Esophagus mucosa (tissue), 1 donor: Measurements from ENCODE around the gene C10orf105. TPM values are rescaled to one million over a fixed set of nuclear protein-coding genes. Genes with fewer than 3 reads are reported as not detected.
A peak's percentile ranks its signal among the peaks of the same experiment; 100 is the strongest.

Source experiments
- ATAC-seq: fragments of 200-7000 bp; cut with Tn5 transposase; one replicate; pipeline ENCODE4 v1.9.1; 2020
- total RNA-seq: library from RNA; stranded (reverse); gene quantifications from one replicate; pipeline ENCODE4 v1.2.4, GENCODE V29; 2023
- donor health status: DM: yes; HTN: yes; CAD: no.

C10orf105 gene
- total RNA-seq, 1 donor from 2014 or later = not detected

GRCh38 chr10:71715860-71716259 lies 3.7 kb downstream of the C10orf105 start:
- ATAC-seq = no peak

DNA sequence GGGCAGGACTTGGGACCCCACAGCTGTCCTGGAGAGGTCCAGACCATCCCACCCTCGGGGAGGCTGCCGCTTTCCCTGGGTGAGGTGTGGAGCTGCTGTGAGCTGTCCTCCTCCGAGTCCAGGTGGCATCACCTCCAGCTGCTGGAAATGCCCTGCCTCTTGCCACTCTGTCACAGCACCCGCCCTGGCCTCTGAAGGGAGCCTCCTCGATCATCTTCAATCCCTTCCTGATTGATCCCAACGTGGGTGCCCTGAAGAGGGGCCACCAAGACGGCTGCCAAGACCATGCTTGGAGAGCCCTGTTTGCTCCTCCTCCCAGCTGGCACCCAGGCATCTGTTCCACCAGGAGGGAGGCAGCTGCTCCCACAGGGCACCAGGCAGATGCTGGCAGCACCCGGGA lies 4.6 kb downstream of the C10orf105 start:
- ATAC-seq = no peak

DNA sequence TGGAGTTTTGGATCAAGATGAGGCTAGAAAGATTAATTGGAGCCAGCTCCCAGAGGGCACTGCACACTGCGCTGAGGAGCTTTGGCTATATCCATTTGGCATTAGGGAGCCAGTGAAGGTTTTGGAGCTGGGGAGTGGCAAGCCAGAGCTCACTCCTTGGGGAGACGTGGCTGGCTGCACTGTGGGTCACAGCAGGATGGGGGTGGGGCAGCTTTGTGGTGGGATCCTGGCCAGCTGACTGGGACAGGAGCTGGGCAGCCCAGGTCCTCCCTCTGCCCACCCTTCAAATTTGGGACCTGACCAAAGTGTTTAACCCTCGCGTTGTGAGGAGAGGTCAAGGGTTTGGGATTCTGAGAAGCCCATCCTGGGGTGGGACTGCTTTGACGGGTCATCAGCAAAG lies 5.0 kb downstream of the C10orf105 start:
- ATAC-seq = no peak

DNA sequence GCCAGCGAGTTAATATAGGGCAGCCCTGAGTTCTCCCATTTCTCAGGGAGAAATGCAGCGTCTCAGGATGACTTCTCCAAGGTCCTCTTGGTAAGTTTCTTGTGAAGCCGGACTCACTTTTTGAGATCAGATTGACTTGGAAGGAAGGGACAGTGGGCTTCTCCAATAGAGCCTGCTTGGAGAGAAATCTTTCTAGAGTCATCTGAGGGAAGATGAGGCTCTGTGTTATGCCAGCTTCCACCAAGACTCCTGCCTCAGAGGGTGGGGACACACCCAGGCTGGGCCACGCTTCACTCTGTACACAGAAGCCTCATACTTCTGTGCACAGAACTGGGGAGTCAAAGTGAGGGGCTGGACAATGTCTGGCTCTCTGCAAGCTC lies 5.6 kb downstream of the C10orf105 start:
- ATAC-seq = peak; percentile 32

DNA sequence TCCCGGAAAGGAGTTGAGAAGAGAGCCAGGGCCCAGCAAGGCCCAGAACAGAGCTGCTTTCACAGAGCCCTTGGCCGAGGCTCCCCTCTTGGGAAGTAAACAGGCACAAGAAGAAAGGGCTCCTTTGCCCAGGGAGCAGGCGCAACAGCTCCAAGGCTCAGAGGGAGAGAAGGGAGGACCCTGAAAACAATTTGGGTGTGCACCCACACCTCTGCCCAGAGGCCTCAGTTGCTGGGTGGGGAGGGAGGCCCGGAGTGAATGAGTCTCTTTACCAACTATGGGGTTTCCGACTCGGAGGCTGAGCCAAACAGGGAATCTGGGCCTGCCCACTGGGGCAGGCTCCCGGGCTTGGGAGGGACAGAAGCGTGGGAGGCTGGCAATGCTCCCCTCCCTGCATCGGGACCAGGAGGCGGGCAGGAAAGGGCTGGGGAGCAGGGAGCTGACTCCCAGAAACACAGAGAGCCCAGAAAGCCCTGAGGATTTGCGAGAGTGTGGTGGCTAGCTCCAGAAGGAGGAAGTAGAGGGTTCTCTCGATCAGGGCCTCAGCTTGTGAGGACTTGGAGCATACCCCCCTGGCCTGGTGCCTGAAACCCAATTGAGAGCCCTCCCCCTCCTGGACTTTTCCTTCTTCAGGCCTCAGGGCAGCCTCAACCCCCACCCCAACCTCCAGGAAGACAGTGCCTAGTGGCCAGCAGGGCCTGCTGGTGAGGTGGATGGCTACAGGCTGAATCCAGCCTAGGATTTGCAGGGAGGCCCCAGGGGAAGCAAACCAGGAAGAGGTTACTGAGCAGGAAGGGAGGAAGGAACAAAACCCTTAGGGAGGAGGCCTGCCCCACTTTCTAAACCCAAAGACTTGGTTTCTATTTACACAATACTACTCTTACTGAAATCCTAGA lies 6.2 kb downstream of the C10orf105 start:
- peak; percentile 86 for ATAC-seq

DNA sequence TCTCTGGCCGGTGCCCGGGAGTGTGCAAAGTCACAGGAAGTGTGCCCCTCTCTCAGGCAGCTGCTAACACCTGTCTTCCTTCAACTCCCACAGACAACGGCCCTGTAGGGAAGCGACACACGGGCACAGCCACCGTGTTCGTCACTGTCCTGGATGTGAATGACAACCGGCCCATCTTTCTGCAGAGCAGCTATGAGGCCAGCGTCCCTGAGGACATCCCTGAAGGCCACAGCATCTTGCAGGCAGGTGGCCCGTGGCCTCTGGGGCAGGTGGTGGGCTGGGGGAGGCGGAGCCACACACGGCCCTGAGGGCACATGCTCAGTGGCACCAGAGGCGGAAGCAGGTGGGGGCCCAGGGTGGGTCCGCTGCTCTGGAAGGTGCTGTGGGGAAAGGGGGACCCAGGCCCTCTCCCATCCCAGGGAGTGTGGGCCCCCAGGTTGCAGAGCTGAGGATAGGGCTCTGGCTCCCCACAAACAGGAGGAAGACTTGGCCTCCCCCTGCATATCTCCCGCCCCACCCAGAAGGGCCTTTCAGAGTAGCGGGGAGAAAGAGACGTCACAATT lies 6.9 kb downstream of the C10orf105 start:
- peak; percentile 0 for ATAC-seq

DNA sequence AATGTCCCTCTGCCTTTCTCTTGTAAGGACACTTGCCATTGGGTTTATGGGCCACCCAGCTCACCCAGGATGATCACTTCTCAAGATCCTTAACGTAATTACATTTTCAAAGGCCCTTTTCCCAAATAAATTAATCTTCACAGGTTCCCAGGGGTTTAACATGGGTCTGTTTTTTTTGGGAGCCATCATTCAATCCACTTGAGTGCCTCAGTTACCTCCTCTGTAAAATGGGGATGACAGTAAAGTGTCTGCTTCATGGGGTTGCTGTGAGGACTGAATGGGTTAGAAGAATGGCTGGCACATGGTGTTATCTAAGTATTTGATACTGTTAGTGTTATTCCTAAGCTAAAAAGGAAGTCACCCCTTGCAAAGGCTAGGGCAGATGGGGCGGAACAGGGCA lies 7.4 kb downstream of the C10orf105 start:
- no peak for ATAC-seq

- ATAC-seq = no peak
These were observed 8.4 kb downstream of the C10orf105 start for GRCh38 chr10:71711052-71711623.

DNA sequence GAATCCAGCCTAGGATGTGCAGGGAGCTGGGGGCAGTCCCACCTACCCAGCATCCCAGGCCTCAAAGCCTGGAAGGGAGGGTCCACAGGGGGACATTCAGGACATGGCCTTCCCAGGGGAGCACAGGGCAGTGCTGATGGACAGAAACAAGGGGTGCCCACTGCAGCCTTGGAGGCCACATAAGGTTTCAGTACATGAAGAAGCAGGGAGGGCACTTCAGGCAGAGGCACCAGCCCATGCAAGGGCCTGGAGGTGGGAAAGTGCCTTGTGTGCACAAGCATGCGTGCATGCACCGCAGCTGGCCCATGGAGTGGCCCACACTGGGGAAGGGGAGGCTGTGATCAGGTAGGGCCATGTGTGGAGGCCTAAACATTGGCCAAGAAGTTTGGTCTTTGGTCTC lies 9.1 kb downstream of the C10orf105 start:
- no peak for ATAC-seq

DNA sequence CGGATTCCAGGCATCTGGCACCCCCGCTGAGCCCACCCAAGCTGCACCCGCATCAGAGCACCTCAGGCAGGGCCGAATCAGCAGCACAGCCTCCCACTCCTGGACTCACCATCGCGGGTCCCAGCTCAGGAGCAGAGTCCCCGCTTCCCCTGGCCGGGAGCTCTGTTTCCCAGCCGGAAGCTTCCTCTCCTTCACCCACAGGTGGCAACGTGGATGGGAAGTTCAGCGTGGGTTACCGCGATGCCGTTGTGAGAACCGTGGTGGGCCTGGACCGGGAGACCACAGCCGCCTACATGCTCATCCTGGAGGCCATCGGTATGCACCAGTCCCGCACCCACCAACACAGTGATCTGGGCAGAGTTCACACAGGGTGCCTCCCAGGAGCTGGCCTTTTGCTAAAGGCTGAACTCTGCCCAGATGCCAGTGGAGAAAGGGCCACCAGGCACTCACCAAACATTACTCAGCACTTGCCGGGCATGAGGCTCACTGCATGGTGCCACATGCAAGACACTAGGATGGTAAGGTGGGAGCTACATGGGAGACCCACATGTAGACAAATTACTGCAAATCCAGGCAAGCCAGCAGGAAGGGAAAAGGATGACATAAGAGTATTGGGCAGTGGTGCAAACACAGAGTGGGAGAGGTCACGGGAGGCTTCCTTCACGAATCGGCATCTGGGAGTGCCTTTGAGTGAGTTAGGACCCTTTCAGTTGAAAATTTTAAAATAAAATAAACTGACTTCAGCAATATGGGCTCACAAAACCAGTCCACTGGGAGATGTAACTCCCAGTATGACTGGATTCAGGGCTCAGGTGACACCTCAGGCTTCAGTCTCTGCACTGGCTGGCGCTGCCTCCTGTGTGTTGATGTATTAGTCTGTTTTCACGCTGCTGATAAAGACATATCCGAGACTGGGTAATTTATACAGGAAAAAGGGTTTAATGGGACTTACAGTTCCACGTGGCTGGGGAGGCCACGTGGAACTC lies 10.4 kb downstream of the C10orf105 start:
- no peak for ATAC-seq

DNA sequence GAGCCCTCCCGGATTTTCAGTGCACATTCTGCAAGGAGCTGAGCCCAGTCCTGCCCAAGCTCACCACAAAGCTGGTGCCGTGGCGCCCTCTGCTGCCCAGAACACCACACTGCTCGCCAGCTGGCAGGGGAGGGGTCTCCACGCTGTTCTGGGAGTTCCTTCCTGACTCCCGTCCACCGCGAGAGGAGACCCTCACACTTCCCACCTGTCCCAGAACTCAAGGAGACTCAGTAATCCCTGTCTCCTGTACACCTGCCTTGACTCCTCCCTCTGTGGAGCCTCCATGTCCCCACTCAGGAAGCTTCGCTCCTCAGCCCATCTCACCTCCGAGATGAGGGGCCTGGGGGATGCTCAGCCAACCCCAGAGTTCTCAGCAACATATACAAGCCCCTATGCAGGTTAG lies 11.3 kb downstream of the C10orf105 start:
- ATAC-seq = peak; percentile 30

GRCh38 chr10:71707240-71707789 lies 12.3 kb downstream of the C10orf105 start:
- ATAC-seq = no peak

DNA sequence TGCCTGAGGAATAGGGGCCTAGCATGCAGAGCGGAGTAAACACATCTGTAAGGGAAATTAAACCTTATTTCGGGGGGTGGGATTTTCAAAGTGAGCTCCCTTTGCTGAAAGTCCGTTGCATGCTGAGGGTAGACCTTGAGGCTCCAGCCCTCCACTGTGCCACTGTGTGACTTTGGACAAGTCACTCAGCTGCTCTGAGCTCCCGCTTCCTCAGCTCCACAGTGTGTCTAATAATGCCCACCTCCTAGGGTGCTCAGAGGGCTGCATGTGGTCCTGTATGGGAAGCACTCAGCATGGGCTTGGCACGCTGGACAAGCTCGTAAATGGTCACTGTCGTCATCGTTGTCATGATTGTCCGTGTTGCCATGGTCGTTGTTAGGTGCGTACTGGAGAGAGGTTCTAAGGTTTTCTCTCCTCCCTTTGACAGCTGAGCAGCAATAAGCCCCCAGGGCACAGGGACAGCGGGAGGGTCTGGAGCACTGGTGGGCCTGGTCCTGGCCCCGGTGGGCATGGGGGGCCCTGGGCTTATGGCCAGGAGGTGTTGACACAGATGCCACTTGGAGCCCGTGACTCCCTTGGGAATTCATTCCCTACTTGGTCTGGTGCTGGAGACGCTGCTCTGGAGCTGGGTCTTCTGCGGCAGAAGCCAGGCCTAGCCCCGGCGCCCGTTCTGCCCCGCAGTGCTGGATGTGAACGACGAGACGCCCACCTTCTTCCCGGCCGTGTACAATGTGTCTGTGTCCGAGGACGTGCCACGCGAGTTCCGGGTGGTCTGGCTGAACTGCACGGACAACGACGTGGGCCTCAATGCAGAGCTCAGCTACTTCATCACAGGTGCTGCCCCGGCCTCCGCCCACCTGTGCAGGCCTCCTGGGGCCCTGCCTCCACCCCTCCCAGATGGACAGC lies 13.1 kb downstream of the C10orf105 start:
- no peak for ATAC-seq

DNA sequence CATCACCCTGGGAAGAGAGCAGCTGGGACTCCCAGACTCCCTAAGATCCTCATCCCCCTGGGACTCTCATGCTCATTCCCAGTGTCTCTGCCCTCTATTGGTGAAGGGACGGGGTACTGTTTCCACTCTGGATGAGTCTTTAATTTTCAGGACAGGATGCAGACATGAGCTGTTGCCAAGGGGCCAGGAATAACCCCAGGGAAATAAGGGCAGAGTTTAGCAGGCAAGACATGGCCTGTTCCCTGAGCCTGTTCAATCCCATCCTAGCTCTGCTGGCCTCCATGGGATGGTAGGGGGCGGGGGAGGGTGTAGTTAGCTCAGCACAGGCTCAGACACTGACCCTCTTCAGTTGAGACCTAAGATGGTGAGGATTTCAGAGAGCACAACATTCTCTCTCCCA lies 14.0 kb downstream of the C10orf105 start:
- no peak for ATAC-seq

GRCh38 chr10:71704816-71705215 lies 14.8 kb downstream of the C10orf105 start:
- no peak for ATAC-seq

DNA sequence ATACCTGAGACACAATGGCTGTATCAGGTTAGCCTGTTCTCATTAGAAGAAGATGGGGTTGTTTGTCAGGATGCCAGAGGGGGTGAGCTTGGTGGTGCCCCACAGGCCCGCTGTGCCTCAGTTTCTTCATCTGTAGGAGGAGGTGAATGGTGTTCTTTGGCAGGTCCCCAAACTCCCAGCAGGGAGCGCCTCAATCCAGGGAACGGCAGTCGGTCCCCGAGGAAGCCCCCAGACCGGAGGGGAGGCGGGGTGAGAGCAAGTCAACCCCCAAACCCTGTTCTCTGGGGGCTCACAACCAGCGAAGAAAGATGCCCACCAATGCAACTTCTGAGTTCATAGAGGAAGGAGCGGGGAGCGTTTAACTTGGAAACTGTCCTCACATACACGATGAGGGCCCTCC lies 16.0 kb downstream of the C10orf105 start:
- no peak for ATAC-seq

DNA sequence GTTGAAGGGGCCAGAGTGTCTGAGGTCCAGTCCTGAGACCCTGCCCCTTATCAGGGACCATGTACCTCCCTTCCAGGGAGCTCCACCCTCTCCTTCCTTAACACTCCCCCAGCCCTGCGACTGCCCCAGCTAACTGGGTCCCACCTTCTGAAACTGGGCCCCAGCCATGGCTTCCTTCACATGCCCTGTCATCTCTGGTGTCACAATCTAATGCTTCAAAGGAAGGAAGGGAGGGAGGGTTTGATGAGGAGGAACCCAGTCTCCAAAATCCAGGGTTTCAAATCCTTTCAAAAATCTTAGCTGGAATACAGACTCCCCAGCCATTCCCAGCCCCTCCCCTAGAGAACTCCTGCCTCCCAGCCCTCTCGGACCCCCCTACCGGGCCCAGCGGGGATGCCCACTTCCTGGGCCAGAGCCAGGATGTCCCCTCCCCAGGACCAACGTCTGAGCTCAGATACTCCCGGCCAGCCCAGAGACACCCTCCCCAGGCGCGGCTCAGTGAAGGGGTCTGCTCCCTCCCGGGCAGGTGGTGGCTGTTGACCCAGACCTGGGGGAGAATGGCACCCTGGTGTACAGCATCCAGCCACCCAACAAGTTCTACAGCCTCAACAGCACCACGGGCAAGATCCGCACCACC lies 18.0 kb downstream of the C10orf105 start:
- no peak for ATAC-seq

GRCh38 chr10:71700731-71701368 lies 18.7 kb downstream of the C10orf105 start:
- ATAC-seq = no peak

GRCh38 chr10:71698737-71699136 lies 20.8 kb downstream of the C10orf105 start:
- ATAC-seq = no peak
